Measurements from ENCODE around the gene KCNS3.

KCNS3 gene, protein sequence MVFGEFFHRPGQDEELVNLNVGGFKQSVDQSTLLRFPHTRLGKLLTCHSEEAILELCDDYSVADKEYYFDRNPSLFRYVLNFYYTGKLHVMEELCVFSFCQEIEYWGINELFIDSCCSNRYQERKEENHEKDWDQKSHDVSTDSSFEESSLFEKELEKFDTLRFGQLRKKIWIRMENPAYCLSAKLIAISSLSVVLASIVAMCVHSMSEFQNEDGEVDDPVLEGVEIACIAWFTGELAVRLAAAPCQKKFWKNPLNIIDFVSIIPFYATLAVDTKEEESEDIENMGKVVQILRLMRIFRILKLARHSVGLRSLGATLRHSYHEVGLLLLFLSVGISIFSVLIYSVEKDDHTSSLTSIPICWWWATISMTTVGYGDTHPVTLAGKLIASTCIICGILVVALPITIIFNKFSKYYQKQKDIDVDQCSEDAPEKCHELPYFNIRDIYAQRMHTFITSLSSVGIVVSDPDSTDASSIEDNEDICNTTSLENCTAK

GRCh38 chr2:17878281-17879136 lies at the start of gene KCNS3:
Gene KCNS3, plus strand, starts transcription at chr2:17878667. Its CDS starts 52,342 bp downstream, at chr2:17931009.
- Histone ChIP-seq H3K9me3 (ENCODE audit: insufficient read depth, low read length) (no peaks in the 10 kb centered on the region), H3K4me3 (ENCODE audit: insufficient read depth, low read length, poor library complexity, severe bottlenecking) (peak within 1 kb of the TSS; percentile 56), H2AFZ (ENCODE audit: low read depth, low read length, severe bottlenecking) (peak within 1 kb of the TSS; percentile 58), H3K27ac (ENCODE audit: low read depth, low read length) (no peak within 1 kb of the TSS), H3K36me3 (ENCODE audit: low read length) (no peaks in the 10 kb centered on the region), H3K9ac (ENCODE audit: low read length) (peak within 1 kb of the TSS; percentile 41; the same call in 1 of the 2 replicates), H3F3A (ENCODE audit: insufficient read depth) (no peaks in the 10 kb centered on the region), H3K27me3 (ENCODE audit: low read length) (peaks cover 2% of the 10 kb centered on the region; the same call in 1 of the 2 replicates), H3K79me2 (ENCODE audit: insufficient read depth, low read length) (no peaks in the 10 kb centered on the region), H3K9me2 (replicated peaks; ENCODE audit: insufficient read depth, low read length) (no peaks in the 10 kb centered on the region), H4K20me1 (ENCODE audit: low read depth, low read length) (no peaks in the 10 kb centered on the region), H3K4me2 (ENCODE audit: low read depth, low read length, poor library complexity, severe bottlenecking) (peak within 1 kb of the TSS; percentile 63)
- TF ChIP-seq CTCF (IDR thresholded peaks at IDR 0.05; ENCODE audit: insufficient read depth, low read length, poor library complexity, severe bottlenecking) (no peak), EZH2phosphoT487 (conservative IDR thresholded peaks at IDR 0.05; ENCODE audit: low read length) (no peak)

GRCh38 chr2:17830053-17831034 lies 48.1 kb upstream of the KCNS3 start:
- H3K9ac ChIP-seq (ENCODE audit: low read length): no peak overlapping the region
- no peak overlapping the region for H2AFZ ChIP-seq (ENCODE audit: low read depth, low read length, severe bottlenecking)
- no peaks in the 10 kb centered on the region for H3F3A ChIP-seq (ENCODE audit: insufficient read depth)
- H3K9me2 ChIP-seq (replicated peaks; ENCODE audit: insufficient read depth, low read length): no peaks in the 10 kb centered on the region
- no peaks in the 10 kb centered on the region for H3K9me3 ChIP-seq (ENCODE audit: insufficient read depth, low read length)
- no peaks in the 10 kb centered on the region for H3K79me2 ChIP-seq (ENCODE audit: insufficient read depth, low read length)
- H3K36me3 ChIP-seq (ENCODE audit: low read length): no peaks in the 10 kb centered on the region
- H3K4me2 ChIP-seq (ENCODE audit: low read depth, low read length, poor library complexity, severe bottlenecking): no peak overlapping the region
- no peak overlapping the region for H3K27ac ChIP-seq (ENCODE audit: low read depth, low read length)
- no peak for TF ChIP-seq EZH2phosphoT487 (conservative IDR thresholded peaks at IDR 0.05; ENCODE audit: low read length)
- peak; percentile 60 for TF ChIP-seq CTCF (IDR thresholded peaks at IDR 0.05; ENCODE audit: insufficient read depth, low read length, poor library complexity, severe bottlenecking)
- H3K4me3 ChIP-seq (ENCODE audit: insufficient read depth, low read length, poor library complexity, severe bottlenecking): no peak overlapping the region
- no peaks in the 10 kb centered on the region for H4K20me1 ChIP-seq (ENCODE audit: low read depth, low read length)
- no peaks in the 10 kb centered on the region for H3K27me3 ChIP-seq (ENCODE audit: low read length)

DNA sequence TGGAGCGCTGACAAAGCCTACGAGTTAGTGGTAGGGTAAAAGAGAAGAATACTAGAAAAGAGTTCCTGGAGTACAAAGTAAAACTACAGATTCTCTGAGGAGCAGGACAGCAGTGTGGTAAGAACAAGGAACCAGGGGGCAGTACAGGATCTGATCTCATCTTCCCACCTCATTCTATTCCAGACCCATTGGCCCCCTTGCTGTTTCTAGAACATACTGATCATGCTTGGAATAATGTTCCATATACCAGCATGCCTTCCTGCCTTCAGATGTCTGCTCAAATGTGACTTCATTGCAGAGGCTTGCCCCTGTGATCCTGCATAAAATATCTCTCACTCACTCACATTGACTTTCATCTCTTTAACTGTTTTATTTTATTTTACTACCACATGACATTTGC lies 43.0 kb upstream of the KCNS3 start:
- Histone ChIP-seq H3K4me3 (ENCODE audit: insufficient read depth, low read length, poor library complexity, severe bottlenecking) (no peak overlapping the region), H4K20me1 (ENCODE audit: low read depth, low read length) (no peaks in the 10 kb centered on the region), H3K79me2 (ENCODE audit: insufficient read depth, low read length) (no peaks in the 10 kb centered on the region), H3K9me3 (ENCODE audit: insufficient read depth, low read length) (no peaks in the 10 kb centered on the region), H3K27ac (ENCODE audit: low read depth, low read length) (no peak overlapping the region), H3K9me2 (replicated peaks; ENCODE audit: insufficient read depth, low read length) (no peaks in the 10 kb centered on the region), H3K27me3 (ENCODE audit: low read length) (no peaks in the 10 kb centered on the region), H2AFZ (ENCODE audit: low read depth, low read length, severe bottlenecking) (no peak overlapping the region), H3F3A (ENCODE audit: insufficient read depth) (no peaks in the 10 kb centered on the region), H3K36me3 (ENCODE audit: low read length) (no peaks in the 10 kb centered on the region), H3K4me2 (ENCODE audit: low read depth, low read length, poor library complexity, severe bottlenecking) (no peak overlapping the region), H3K9ac (ENCODE audit: low read length) (no peak overlapping the region)
- no peak for TF ChIP-seq EZH2phosphoT487 (conservative IDR thresholded peaks at IDR 0.05; ENCODE audit: low read length)
- no peak for TF ChIP-seq CTCF (IDR thresholded peaks at IDR 0.05; ENCODE audit: insufficient read depth, low read length, poor library complexity, severe bottlenecking)

Measured in SU-DHL-6 (cell line).